CD4-positive, alpha-beta T cell treated with Interleukin-2 at 100 ng/mL for 4 hours (primary cell): ENCODE results near the gene SIMC1.

Experiments used
- DNase-seq: peaks from one replicate; pipeline ENCODE4 v3.0.0-alpha.2; 2020; ENCODE audit warnings: low spot score

The SIMC1 gene

DNA sequence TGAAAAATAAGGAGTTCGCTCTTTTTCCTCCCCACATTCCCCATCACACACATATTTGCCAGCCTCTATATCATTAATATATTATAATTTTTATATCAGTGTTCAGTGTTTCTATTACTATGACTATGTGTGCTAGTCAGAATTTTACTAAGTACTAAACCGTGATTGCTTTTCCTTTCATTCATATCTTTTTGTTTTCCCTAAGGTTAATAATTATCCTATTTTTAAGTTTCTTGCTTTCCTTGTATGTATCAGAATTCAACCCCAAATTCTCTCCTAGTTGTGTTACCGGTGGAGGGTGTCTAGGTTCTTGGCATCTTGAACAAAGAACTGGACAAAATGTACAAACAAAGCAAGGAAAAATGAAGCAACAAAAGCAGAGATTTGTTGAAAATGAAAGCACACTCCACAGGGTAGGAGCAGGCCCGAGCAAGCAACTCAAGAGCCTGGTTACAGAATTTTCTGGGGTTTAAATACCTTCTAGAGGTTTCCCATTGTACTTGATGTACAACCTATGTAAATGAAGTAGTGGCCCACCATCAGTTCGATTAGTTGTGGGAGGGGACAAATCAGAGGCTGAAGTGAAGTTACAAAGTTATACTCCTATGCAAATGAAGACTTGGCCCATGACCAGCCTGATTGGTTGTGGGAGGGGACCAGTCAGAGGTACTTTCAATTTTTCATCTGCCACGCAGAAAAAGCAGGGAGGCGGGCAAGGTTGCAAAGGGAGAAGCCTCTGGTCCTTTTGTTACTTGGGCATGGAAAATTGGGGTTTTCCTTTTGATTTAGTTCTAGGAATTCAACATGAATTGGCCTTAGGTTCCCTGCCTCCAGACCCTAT is 79.5 kb downstream of the SIMC1 start:
- DNase-seq = no peak

DNA sequence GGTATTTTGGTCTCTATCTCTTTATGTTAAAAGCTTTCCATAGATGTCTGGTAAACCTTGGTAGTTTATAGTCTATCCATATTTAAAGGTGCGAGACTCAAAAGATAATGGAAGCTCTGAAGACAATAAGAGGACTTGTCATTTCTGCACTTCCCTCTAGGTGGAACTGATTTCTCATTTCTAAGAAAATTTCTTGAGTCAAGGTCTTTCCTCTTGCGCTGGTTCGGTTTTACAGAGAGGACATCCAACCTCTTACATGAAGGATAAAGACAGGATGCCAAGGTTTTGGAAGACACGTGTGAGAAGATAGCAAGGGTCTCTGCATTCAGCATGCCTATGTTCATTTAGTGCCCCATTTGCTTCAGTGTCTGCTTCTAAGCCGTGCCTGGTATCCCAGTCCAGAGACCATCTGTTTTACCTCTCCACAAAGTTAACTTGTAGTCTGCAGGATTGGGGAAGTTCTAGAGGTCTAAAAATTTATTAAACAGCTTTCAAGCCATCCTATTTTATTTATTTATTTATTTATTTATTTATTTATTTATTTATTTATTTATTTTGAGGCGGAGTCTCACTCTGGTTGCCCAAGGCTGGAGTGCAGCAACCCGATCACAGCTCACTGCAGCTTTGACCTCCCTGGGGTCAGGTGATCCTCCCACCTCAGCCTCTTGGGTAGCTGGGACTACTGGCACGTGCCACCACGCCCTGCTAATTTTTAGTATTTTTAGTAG is 81.8 kb downstream of the SIMC1 start:
- no peak for DNase-seq

DNA sequence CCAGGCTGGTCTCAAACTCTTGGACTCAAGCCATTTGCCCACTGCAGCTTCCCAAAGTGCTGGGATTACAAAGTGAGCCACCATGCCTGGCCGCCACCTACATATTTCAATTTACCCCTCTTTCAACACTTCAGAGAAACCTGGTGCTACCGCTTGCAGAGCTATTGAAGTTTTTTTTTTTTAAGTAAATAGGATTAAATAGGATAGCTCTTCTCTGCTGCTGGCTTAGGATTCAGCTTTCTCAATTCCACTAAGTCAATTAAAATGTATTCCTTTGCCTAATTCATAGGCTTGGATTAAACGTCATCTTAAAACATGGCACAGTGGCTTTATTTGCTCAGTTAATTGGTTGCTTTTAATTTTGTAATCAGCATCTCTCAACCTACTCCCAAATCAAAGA is 82.4 kb downstream of the SIMC1 start:
- no peak for DNase-seq

DNA sequence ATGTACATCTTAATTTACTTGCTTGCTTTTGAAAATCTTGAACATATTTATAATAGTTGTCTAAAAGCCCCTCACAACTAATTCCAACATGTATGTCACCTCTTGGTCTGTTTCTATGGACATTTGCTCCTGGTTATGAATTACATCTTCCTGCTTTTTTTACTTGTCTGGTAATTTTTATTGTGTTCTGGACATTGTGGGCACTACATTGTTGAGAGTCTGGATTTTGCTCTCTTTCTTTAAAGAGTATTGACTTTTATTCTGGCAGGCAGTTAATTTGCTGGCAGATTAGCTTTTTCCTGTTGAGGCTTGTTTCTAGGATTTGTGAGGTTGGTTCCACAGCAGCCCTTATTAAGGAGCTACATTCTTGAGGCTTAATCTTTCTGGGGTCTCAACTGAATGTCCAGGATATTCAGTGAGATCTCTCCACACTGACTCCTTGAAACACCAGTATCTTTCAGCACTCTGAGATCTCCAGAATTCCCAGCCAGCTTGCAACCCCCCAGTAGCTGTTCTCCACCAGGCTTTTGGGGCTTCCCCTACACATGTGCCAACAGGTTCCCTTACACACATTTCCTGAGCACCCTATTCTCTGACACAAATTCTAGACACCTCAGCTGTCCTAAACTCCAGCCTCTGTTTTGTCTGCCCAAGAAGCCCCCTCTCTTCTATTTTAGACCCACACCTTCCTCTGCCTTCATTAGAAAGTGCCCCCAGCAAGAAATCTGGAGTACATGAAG is 96.0 kb downstream of the SIMC1 start:
- DNase-seq = no peak

GRCh38 chr5:176337913-176338312 is 99.7 kb downstream of the SIMC1 start:
- DNase-seq = no peak

GRCh38 chr5:176339304-176339703 is 101.1 kb downstream of the SIMC1 start:
- no peak for DNase-seq

DNA sequence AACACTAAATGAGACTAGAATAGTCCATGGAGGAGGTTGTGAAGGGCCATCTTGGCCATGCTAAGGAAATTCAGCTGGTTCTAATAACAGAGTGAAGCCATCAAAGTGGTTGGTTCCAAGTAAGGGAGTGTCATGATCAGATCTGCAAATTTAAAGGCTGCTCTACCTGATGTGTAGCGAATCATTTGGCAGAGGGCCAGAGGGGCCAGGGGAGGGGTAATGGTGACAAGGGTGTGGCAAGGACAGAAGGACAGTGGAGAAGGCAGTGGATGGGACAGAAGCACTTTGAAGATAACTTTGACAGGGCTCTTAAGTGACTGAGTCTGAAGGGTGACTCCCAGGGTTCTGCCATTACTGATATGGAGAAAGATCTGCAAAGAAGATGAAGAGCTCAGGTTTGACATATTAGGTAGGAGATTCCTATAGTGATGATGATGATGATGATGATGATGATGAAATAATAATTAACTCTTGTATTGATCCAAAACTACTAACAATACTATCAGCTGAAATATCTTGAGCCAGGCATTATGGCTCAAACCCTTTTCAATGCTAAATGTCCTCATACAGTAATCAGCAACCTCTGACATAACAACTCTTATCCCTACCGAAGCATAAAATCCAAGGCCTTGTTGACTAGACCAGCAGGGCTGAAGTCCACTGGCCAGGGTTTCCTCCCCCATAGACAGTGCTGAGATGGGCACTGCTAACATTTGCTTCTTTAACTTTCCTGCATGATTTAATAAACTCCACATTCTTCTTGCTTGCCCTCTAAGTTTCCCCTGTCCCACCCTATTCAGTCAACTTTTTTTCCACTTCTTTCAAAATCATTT is 103.3 kb downstream of the SIMC1 start:
- DNase-seq = no peak

DNA sequence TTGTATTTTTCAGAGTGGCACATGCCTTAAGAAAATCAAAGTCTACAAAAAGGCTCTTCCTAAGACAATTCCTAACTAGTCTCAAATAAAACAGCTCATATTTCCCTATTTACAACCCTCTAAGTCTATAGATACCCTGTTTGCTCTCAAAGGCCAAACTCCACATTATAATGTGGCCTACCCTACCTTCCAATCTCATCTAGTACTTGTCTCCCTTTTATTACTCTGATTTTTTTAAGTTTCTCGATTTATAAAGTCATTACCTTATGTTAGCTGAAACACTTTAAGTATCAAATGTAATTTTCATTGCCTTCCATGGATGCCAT is 103.9 kb downstream of the SIMC1 start:
- DNase-seq = no peak

DNA sequence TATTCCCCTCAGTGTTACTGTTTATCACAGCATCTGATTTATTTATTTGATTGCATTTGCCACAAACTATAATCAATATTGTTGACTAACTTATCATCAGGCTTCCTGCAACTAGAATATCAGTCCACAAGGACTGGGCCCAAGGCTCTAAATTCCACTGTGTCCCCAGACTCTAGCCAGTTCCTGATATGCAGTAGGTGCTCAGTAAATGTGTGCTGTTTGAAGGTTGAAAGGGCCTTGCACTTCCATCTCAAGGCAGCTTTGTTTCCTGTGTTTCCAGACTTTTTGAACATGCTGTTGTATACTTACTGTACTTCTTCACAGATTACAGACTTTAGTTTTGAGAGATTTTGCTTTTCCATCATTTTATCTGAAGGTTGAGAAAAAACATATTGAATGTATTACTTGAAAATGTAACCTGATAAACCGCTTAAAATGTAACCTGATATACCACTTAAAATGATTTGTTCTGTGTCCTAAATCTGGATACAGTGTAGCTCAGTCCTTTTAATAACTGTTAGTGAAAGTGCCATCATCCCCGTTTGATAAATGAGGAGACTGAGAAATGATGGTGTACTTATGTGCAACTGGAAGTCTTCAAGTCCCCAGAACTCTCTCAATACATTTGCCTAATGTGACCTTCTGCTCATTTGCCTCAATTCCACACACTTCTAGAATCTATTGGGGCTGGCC is 104.7 kb downstream of the SIMC1 start:
- DNase-seq = no peak

DNA sequence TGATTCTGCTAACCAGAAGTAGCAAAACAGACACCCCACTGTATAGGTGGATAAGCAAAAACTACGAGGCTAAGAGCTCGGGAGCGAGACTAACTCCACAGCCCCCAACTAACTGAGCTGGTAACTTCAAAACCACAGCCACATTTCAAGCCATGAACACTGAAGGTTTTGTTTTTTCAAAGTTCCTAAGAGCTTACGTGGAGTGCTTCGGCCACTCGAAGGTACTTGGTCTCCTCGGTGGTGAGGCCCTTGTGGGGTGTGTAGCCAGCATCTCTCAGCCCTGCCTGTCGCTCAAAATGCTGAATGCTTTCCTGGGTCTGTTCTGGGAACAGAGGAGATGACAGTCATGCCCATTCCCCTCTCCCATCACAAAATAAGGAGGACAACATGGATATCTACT is 112.2 kb downstream of the SIMC1 start:
- DNase-seq = no peak

GRCh38 chr5:176352116-176352878 is 114.1 kb downstream of the SIMC1 start:
- DNase-seq = no peak

DNA sequence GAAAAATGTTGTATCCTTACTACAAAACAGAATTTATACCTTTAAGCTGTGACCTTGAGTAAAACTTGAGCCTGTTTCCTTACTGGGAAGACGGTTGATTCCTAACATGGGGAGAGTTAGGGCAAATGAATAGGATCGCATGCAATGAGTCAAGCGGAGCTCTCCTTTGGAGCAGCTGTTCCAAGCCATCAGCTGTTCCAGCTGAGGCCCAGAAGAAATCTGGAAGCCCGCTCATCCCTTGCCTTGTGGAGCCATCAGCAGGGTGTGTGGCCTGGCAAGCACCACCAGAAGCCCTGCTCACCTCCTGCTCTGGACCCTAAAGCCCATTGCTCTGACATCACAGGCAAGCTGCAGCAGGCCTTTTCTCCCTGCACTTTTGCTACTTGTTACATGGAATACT is 115.3 kb downstream of the SIMC1 start:
- DNase-seq = no peak

- DNase-seq = no peak
Observed at GRCh38 chr5:176355400-176356178, 117.4 kb downstream of the SIMC1 start.

- DNase-seq = no peak
Observed at GRCh38 chr5:176356179-176356566, 117.9 kb downstream of the SIMC1 start.

- no peak for DNase-seq
Observed at GRCh38 chr5:176359658-176360057, 121.4 kb downstream of the SIMC1 start.

- no peak for DNase-seq
Observed at GRCh38 chr5:176360894-176361436, 122.7 kb downstream of the SIMC1 start.

- DNase-seq = peak; percentile 96
Observed at GRCh38 chr5:176361437-176362232, 123.4 kb downstream of the SIMC1 start, which contains the start of gene KIAA1191. Gene KIAA1191 (minus strand): TSS chr5:176361764. CDS start chr5:176359508, 2,256 bp downstream.

DNA sequence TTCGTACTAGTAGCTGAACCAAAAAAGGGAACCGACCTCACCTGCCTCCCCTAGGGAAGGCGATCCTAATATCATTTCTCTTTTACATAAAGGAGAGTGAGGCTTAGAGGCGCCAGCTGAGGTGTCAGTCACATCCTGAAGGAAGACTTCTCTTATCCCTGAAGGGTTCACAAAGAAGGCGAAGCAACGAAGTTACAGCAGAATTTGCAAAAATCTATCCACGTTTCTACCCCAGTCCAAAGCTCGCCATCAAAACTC is 123.9 kb downstream of the SIMC1 start:
- no peak for DNase-seq

DNA sequence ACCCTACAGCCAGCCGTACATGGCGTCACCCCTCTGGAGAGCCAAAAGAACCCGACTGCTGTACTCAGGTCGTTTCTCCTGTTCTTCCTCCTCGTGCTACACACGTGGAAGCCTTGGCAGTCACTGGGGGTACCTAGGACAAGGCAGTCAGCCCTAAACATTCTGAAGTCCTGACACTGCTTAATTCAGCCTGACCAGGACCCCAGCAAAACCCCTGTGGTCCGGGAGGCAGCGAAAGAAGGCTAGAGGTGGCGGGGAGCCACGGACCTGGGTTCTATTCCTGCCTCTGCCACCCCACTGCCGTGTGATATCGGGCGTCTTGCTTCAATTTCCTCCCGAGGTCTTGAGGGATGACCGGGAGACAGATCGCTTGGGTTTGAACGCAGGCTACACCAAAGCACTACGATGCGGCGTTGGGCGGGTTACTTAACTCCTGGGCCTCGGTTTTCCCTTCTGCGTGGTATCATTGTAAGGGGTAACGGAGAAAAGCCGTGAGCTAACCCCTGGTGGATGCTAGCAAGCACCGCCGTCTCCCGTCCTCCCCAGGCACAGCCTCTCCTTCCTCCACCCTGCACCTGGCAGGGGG is 126.6 kb downstream of the SIMC1 start:
- no peak for DNase-seq
